Stimulated activated CD8-positive, alpha-beta memory T cell treated with anti-CD3 and anti-CD28 coated beads, Interleukin-12 subunit alpha, Interleukin-12 subunit beta, amount 100 ng/mL, for 24 hours (primary cell): ENCODE measurements around the gene ELOVL2.

Experiments used
- DNase-seq: peaks from one replicate; pipeline ENCODE4 v3.0.0-alpha.2; 2020; ENCODE audit errors: extremely low read depth

Gene ELOVL2

DNA sequence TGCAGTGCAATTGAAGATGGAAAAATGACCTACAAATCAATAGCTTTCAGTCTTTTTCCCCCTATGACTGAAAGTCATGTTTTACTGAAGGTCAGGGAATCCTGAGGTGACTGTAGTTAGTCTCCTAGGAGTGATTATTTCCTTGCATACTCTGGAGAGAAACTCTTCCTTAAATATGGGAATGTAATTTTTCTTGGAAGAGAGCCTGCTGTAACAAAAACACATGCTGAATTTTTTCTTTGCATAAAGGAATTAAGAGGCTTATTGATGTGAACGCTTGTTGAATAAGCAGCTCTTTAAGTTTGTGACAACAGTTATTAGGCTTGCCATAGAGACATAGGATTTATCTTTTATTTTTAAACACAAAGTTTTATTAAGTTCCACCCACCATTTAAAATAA is 64.5 kb downstream of the ELOVL2 start:
- DNase-seq: no peak

DNA sequence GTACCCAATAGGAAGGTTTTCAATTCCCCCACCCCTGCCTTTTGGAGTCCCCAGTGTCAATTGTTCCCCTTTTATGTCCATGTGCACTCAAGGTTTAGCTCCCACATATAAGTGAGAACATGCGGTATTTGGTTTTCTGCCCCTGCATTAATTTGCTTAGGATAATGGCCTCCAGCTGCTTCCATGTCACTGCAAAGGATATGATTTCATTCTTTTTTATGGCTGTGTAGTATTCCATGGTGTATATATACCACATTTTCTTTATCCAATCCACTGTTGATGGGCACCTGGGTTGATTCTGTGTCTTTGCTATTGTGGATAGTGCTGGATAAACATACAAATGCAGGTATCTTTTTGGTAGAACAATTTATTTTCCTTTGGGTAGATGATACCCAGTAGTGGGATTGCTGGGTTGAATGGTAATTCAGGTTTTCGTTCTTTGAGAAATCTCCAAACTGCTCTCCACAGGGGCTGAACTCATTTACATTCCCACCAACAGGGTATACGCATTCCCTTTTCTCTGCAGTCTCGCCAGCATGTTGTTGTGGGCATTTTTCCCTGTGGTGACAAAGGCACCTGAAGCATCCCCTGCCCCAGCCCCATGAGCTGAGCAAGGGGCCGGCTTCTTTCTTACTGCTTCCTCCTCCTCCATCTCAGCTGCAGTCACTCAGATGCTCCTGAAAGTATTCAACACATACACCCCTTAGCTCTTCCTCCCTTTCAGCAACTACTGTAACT is 66.7 kb downstream of the ELOVL2 start:
- DNase-seq: no peak

DNA sequence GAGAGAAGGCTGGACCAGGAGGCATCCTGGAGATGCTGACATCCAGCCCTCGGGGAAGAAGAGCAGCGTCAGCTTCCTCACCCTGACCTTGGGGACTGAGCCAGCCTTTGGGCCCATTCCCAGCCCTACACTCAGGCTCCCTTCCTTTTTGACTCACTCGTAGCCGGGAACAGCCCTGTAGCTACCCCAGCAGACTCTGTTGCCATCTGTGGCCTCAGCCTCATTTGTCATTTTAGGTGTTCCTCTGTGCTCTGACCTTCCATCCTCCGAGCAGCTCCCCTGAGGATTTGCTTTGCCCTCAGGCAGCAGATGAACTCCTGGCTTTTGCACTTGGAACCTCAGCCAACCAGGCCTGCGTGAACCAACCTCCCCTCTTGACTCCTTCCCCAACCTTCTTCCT is 67.5 kb downstream of the ELOVL2 start:
- no peak for DNase-seq

DNA sequence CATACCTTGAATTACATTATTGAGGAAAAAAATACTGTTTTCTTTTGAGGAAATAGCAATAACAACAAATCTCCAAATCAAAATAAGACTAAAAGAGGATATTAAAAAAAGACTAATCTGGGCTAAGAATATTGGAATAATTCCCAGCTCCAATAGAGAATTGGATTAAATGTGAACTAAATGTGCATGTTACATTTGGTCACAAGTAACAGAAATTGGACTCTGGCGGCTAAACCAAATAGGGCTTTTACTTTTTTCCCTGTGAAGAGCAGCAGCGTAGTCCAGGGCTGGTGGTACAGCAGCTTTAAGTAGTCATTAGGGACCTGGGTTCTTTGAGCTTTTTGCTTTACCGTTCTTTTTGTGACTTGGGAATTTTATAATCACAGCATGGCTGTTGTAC is 71.9 kb downstream of the ELOVL2 start:
- no peak for DNase-seq

- no peak for DNase-seq
Observed at GRCh38 chr6:10970731-10971130, 73.4 kb downstream of the ELOVL2 start.

- no peak for DNase-seq
Observed at GRCh38 chr6:10968776-10969175, 75.3 kb downstream of the ELOVL2 start.

DNA sequence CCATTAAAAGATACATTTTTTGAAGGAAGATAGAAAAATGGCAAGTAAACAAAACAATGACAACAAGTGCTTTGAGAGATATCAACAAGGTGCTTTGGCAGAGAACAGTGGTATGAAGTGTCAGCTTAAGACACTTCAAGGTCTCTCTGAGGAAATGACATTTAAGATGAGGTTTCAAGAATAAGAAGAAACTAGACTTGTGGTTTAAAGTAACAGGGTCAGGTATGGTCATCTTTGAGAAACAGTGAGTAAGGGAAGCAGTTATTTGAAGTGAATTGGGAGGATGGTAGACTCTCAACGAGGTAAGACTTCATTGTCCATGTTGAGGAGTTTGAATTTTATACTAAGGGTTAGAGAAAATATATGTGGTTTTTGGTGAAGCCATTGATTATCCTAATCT is 79.4 kb downstream of the ELOVL2 start:
- no peak for DNase-seq

DNA sequence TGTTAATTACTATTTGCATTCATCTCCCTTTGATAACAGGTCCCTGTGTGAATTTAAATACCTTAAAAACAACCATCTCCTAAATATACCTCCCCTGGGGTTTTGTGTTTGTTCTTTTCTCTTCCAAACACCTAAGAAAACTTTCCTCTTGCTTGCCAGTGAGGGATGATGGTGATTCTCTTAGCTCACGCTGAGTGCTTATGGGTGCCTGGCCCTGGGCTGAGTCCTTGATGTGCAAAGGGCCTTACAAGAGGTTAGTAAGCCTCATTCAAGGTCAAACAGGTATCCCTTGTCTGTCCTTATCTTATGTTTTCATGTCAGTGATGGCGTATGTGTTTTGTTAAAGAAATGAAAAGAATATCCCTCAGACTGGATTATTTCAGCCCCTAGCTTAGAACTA is 81.0 kb downstream of the ELOVL2 start:
- no peak for DNase-seq

DNA sequence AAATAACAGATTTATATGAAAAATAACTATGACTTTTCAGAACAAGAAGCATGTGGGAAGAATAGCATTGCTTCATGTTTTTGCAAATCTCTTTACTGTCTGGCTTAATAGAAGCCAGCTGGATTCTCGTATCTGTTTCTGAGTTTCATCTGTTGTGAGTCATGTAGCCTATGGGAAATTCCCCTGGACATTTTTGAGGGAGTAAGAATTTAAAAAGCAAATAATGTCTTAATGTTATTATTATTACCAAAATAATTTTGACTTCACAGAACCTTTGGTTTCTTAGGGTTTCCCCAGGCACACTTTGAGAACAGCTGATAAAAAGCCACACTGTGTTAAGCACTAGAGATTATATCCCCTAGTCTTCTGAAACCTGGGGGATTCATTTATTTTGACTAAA is 81.4 kb downstream of the ELOVL2 start:
- no peak for DNase-seq

DNA sequence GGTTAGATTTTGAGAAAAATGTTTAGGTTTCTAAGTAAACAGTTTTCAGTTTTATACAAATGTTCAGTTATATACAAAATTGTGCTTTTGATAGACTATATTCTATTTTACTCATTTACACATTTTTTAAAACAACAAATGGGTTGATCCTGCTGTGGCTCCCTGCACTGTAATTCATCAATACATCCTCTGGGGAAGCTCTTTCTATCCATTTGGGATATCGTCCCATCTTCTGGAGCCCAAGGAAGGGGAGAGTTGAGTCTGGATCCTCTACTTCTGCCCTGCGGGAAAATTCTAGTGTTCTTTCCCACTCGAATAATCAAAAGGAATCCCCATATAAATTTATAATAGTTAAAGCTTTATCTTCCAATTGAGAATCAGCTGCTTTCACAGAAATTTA is 82.3 kb downstream of the ELOVL2 start:
- no peak for DNase-seq

- DNase-seq: no peak
Observed at GRCh38 chr6:10960171-10960570, 83.9 kb downstream of the ELOVL2 start.

GRCh38 chr6:10957414-10957886 is 86.7 kb downstream of the ELOVL2 start:
- no peak for DNase-seq

GRCh38 chr6:10956776-10957175 is 87.3 kb downstream of the ELOVL2 start:
- no peak for DNase-seq

- peak; percentile 11 for DNase-seq
Observed at GRCh38 chr6:10954590-10955010, 89.5 kb downstream of the ELOVL2 start.

GRCh38 chr6:10951675-10952282 is 92.3 kb downstream of the ELOVL2 start:
- DNase-seq: no peak

DNA sequence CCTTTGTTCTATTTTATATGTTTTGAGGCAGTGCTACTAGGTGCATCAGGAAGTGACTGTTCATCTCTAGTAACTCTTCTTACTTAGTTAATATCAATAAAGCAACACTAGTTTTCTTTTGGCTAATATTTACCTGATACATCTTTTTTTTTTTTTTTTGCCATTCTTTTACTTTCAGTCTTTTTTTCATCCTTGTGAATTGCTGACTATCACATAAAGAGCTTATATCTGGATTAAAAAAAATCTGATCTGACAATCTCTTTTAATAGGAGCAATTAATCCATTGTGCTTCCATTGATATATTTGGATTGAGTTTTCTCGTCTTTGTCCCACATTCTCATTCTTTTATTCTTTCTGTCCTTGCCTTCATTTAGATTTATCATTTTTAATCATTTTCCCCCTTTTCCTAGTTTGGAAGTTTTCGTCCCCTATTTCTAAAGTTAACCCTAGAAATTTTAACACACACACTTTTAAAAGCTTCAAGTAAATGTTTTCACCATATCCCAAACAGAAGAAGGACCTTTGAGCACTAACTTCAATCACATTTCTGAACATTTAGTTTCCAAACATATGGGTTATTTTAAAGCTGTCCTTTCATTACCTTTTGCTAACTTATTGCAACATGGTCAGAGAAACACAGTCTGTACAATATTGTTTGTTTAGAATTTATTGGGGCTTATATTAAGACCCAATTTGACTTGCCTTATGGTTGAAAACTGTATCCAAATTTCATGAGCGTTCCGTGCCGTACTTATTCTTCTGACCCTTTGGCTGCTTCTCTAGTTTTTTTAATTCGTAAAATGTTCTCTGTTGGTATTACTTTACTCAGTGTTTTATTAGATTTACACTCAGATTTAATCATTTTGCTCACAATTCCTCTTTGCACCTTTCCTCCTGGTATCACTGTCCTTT is 94.3 kb downstream of the ELOVL2 start:
- DNase-seq: no peak

GRCh38 chr6:10947966-10948365 is 96.1 kb downstream of the ELOVL2 start:
- no peak for DNase-seq

- no peak for DNase-seq
Observed at GRCh38 chr6:10945845-10946244, 98.3 kb downstream of the ELOVL2 start.

DNA sequence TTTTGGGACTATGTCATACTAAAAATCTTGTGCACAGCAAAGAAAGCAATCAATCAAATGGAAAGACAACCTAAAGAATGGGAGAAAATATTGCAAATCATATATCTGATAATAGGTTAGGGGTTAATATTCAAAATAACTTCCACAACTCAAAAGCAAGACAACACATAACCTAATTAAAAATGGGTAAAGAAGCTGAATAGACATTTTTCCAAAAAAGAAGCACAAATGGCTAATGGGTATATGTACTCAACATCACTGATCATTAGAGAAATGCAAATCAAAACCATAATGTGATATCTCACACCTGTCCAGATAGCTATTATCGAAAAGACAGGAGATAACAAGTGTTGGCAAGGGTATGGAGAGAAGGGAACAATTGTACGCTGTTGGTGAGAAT is 104.3 kb downstream of the ELOVL2 start:
- DNase-seq: no peak

- no peak for DNase-seq
Observed at GRCh38 chr6:10933126-10933525, 111.0 kb downstream of the ELOVL2 start.
